HEK293T (cell line): ENCODE results near the gene PATZ1.

ENCODE experiments used
- CTCF ChIA-PET: fragments of 350-600 bp; formaldehyde crosslinking; extraction: SDS; loops from one replicate; lab custom pipeline; 2021; ENCODE audit warnings: antibody characterized with exemption, inconsistent platforms; lab: Yijun Ruan, JAX
- POLR2A ChIA-PET: fragments of 350-600 bp; formaldehyde crosslinking; extraction: SDS; loops from one replicate; lab custom pipeline; 2020; ENCODE audit warnings: antibody characterized with exemption, inconsistent platforms; lab: Yijun Ruan, JAX
- DNase-seq: peaks from one replicate; pipeline ENCODE4 v3.0.0; 2012; ENCODE audit warnings: mixed read lengths; ENCODE audit errors: extremely low spot score
- ARNT ChIP-seq: fragments of 450-650 bp; IDR thresholded peaks from 2 replicates; pipeline ENCODE4 v1.6.1; 2017; ENCODE audit warnings: mild to moderate bottlenecking
- BHLHE40 ChIP-seq: fragments of 450-650 bp; IDR thresholded peaks from 2 replicates; pipeline ENCODE4 v1.6.1; 2016; ENCODE audit warnings: mild to moderate bottlenecking, moderate library complexity, borderline replicate concordance
- CTBP1 ChIP-seq: fragments of 450-650 bp; IDR thresholded peaks from 2 replicates; pipeline ENCODE4 v1.6.1; 2016; ENCODE audit warnings: borderline replicate concordance
- ELF4 ChIP-seq: fragments of 450-650 bp; IDR thresholded peaks from 2 replicates; pipeline ENCODE4 v1.6.1; 2017; ENCODE audit warnings: antibody characterized with exemption
- FOXA1 ChIP-seq: fragments of 450-650 bp; IDR thresholded peaks from 2 replicates; pipeline ENCODE4 v1.6.1; 2016; ENCODE audit warnings: mild to moderate bottlenecking
- FOXK2 ChIP-seq: fragments of 450-650 bp; IDR thresholded peaks from 2 replicates; pipeline ENCODE4 v1.6.1; 2016; ENCODE audit warnings: mild to moderate bottlenecking
- FOXM1 ChIP-seq: fragments of 450-650 bp; IDR thresholded peaks from 2 replicates; pipeline ENCODE4 v1.6.1; 2017; ENCODE audit warnings: mild to moderate bottlenecking, borderline replicate concordance
- HDGF ChIP-seq: fragments of 450-650 bp; IDR thresholded peaks from 2 replicates; pipeline ENCODE4 v1.6.1; 2017; ENCODE audit warnings: antibody characterized with exemption, borderline replicate concordance
- L3MBTL2 ChIP-seq: fragments of 450-650 bp; conservative IDR thresholded peaks from 2 replicates; pipeline ENCODE4 v1.6.1; 2016; ENCODE audit warnings: mild to moderate bottlenecking
- LEF1 ChIP-seq: fragments of 450-650 bp; IDR thresholded peaks from 2 replicates; pipeline ENCODE4 v1.6.1; 2017; ENCODE audit warnings: mild to moderate bottlenecking, borderline replicate concordance
- NFRKB ChIP-seq: fragments of 450-650 bp; IDR thresholded peaks from 2 replicates; pipeline ENCODE4 v1.6.1; 2016; ENCODE audit warnings: mild to moderate bottlenecking, moderate library complexity
- SP1 ChIP-seq: fragments of 450-650 bp; IDR thresholded peaks from 2 replicates; pipeline ENCODE4 v1.6.1; 2017
- SUZ12 ChIP-seq: fragments of 450-650 bp; IDR thresholded peaks from 2 replicates; pipeline ENCODE4 v1.6.1; 2016; ENCODE audit warnings: mild to moderate bottlenecking
- TARDBP ChIP-seq: fragments of 450-650 bp; IDR thresholded peaks from 2 replicates; pipeline ENCODE4 v1.6.1; 2016
- ZNF384 ChIP-seq: fragments of 450-650 bp; IDR thresholded peaks from 2 replicates; pipeline ENCODE4 v1.6.1; 2016
- TF ChIP-seq, protein P1 (sequence below): fragments of 450-650 bp; IDR thresholded peaks from 2 replicates; pipeline ENCODE4 v1.6.1; 2016

PATZ1 gene

DNA sequence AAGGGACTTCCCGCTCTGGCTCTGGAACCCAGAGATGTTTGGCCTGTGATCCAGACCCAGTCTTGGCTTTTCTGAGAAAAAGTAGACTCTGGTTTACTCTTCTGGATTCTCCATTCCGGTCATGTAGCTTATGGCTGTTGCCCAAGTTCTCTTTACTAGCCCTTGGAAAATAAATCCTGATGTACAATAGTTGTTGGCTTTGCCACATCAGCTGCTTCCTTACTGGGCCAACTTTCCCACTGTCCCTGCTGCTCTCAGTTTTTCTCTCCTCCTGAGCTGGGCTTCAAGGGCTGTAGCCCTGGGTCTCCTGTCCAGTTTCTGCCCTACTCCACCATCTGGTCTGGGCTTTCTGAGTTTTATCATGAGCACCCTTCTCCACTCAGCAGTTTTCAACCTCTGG is 12.5 kb downstream of the PATZ1 start:
- CTCF ChIA-PET: interaction anchor here (1.9 kb wide), 1 partner anchor 20 kb away, joined by 7 read pairs; no protein-coding TSS in a partner anchor
- POLR2A ChIA-PET: interaction anchor here (1.3 to 3.2 kb wide), 2 partner anchors 13 to 43 kb away, joined by 5 to 10 read pairs; partner anchors contain the start of gene PATZ1
- DNase-seq: no peak
- TF ChIP-seq HDGF: no peak
- no peak for TF ChIP-seq ARNT
- no peak for TF ChIP-seq FOXM1

DNA sequence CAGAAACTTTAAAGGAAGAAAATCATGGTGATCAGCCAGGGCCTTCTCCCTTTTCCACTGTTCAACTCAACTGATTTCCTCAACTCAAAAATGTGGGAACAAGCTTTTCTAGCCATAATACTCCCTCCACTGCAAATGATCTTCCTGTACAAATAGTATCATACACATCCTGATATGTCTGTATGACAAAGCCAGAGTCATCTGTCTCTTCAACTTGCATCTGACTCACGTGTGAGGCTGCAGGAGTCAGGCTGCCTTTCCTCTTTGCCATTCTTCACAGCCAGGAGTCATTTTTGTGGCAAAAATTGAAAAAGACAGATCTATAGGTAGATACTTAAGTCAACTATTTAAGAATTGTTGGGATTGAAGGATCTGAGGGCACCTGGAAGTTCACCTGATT is 13.3 kb downstream of the PATZ1 start:
- DNase-seq: no peak
- CTCF ChIA-PET: interaction anchor here (1.9 kb wide), 1 partner anchor 20 kb away, joined by 7 read pairs; no protein-coding TSS in a partner anchor
- POLR2A ChIA-PET: interaction anchor here (3.2 kb wide), 1 partner anchor 14 kb away, joined by 10 read pairs; the partner anchor contains the start of gene PATZ1
- no peak for TF ChIP-seq ZNF384
- TF ChIP-seq BHLHE40: no peak
- TF ChIP-seq ELF4: no peak
- no peak for TF ChIP-seq SP1
- no peak for TF ChIP-seq L3MBTL2
- TF ChIP-seq CTBP1: no peak
- no peak for TF ChIP-seq SUZ12
- no peak for TF ChIP-seq NFRKB
- TF ChIP-seq FOXM1: no peak
- TF ChIP-seq, protein P1, sequence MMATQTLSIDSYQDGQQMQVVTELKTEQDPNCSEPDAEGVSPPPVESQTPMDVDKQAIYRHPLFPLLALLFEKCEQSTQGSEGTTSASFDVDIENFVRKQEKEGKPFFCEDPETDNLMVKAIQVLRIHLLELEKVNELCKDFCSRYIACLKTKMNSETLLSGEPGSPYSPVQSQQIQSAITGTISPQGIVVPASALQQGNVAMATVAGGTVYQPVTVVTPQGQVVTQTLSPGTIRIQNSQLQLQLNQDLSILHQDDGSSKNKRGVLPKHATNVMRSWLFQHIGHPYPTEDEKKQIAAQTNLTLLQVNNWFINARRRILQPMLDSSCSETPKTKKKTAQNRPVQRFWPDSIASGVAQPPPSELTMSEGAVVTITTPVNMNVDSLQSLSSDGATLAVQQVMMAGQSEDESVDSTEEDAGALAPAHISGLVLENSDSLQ: no peak
- no peak for TF ChIP-seq FOXK2
- no peak for TF ChIP-seq ARNT
- TF ChIP-seq FOXA1: no peak

DNA sequence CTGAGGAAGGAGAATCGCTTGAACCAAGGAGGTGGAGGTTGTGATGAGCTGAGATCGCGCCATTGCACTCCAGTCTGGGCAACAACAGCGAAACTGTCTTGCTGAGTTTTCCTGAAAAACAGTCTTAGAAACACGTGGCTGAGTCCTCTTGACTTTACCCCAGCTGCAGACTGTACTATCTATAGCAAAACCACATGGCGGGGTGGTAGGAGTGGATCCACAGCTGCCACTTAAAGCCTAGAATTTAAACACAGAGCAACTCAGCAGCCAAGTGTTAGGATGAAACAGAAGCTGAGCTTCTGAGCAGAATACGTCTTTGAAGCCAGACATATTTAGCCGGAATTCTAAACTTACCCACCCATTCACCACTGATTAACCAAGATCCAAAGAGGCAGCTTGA is 14.1 kb downstream of the PATZ1 start:
- DNase-seq: no peak
- POLR2A ChIA-PET: no interaction called here
- CTCF ChIA-PET: no interaction called here
- TF ChIP-seq FOXK2 (no peak), SUZ12 (no peak), ZNF384 (no peak), ARNT (no peak), ELF4 (no peak), BHLHE40 (no peak), L3MBTL2 (no peak), HDGF (no peak), SP1 (no peak), LEF1 (no peak), CTBP1 (no peak), TARDBP (no peak), NFRKB (no peak), FOXA1 (no peak), FOXM1 (no peak)
- TF ChIP-seq, protein P1: no peak

- CTCF ChIA-PET: no interaction called here
- no peak for DNase-seq
- POLR2A ChIA-PET: no interaction called here
- TF ChIP-seq HDGF (no peak), CTBP1 (no peak), BHLHE40 (no peak), ARNT (no peak), FOXK2 (no peak), L3MBTL2 (no peak), TARDBP (no peak), FOXM1 (no peak), SP1 (no peak), FOXA1 (no peak), ZNF384 (no peak), NFRKB (no peak)
These were observed 16.5 kb downstream of the PATZ1 start for GRCh38 chr22:31329453-31330215.

- TF ChIP-seq FOXK2 (no peak), ELF4 (no peak), L3MBTL2 (no peak), FOXM1 (no peak), NFRKB (no peak), HDGF (no peak), CTBP1 (no peak), LEF1 (no peak), FOXA1 (no peak), SP1 (no peak), BHLHE40 (no peak)
- ChIA-PET CTCF (interaction anchor here (1.5 kb wide), 1 partner anchor 16 kb away, joined by 3 read pairs; no protein-coding TSS in a partner anchor), POLR2A (no interaction called here)
- DNase-seq: no peak
These were observed 17.1 kb downstream of the PATZ1 start for GRCh38 chr22:31329029-31329428.

DNA sequence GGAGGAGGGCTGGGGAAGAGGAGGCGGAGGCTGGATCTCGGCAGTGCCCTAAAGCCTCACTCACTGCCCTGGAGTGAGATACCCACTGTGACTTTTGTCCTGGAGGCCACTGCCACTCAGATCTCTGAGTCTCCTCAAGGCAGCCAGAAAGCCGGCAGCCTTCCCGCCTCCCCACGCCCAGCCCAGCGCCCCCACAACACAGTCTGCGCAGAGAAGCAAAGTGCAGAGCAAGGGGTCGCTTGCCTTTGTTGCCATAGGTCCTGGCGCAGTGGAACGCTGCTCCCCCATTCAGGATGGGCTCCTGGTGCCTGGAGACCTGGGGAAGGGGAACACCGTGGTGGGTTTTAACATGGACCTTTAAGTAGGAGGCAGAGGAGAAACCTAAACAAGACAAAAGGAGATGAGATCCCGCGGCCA is 17.6 kb downstream of the PATZ1 start:
- POLR2A ChIA-PET: no interaction called here
- DNase-seq: no peak
- no peak for TF ChIP-seq TARDBP
- TF ChIP-seq SUZ12: no peak
- TF ChIP-seq BHLHE40: no peak
- no peak for TF ChIP-seq HDGF
- TF ChIP-seq FOXA1: no peak
- no peak for TF ChIP-seq LEF1
- TF ChIP-seq SP1: no peak
- TF ChIP-seq FOXK2: no peak
- TF ChIP-seq FOXM1: no peak
- no peak for TF ChIP-seq ARNT
- TF ChIP-seq, protein P1: no peak
- CTCF ChIA-PET: interaction anchor here (1.5 kb wide), 1 partner anchor 15 kb away, joined by 3 read pairs; no protein-coding TSS in a partner anchor
